ENCODE results near the gene LGALS1. TPM values are rescaled to one million over a fixed set of nuclear protein-coding genes. Genes with fewer than 3 reads are reported as not detected.

The LGALS1 gene
- total RNA-seq, 3 donors from 2014 or later, result 621 to 2,412 (median 641) TPM

DNA sequence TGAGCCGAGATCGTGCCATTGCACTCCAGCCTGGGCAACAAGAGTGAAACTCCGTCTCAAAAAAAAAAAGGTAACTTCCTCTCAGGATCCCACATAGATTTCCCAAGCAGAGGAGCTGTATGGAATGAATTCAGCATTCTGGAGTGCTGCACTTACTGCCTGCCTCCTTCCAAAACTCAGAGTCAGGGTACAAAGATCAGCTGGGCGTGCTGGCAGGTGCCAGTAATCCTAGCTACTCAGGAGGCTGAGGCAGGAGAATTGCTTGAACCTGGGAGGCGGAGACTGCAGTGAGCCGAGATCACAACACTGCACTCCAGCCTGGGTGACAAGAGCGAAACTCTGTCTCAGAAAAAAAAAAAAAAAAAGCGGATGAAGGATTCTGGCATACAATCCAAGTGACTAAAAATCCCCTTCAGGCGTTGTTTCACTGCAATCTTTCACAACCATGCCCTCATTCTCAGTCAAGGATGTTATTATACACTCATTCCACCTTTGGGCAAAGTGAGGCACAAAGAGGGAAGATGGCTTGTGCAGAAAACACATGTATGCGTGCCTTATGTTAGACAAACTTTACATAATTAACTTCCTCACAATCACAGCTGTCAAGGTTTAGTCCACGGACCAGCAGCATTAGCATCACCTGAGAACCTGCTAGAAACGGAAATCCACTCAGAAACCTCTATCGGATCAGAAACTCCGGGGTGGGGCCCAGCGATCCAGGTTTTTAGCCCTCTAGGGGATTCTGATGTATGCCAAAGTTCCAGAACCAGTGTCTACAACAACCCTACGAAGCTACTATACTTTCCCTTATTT, 9.6 kb downstream of the LGALS1 start:
- no peak for TF ChIP-seq CTCF (IDR thresholded peaks at IDR 0.05)
- TF ChIP-seq POLR2A (IDR thresholded peaks at IDR 0.05), result no peak
- no peak for TF ChIP-seq POLR2AphosphoS5 (IDR thresholded peaks at IDR 0.05)
- no peaks in the 10 kb centered on the region for H3K9me3 ChIP-seq
- intact Hi-C loops (cut with DNase I; ENCODE audit: low total_unique reads), result loop anchor here (5.0 kb wide), 1 partner anchor 52 kb away; no protein-coding TSS in a partner anchor
- no peaks in the 10 kb centered on the region for H3K36me3 ChIP-seq
- H3K4me1 ChIP-seq, result peaks cover 0 to 20% of the 10 kb centered on the region in 2 donors
- DNase-seq (ENCODE audit: low spot score in 2 of 2), result no peak
- H3K4me3 ChIP-seq, result no peak overlapping the region
- no peaks in the 10 kb centered on the region for H3K27me3 ChIP-seq
- peak overlapping the region; percentile 91 to 93 for H3K27ac ChIP-seq

DNA sequence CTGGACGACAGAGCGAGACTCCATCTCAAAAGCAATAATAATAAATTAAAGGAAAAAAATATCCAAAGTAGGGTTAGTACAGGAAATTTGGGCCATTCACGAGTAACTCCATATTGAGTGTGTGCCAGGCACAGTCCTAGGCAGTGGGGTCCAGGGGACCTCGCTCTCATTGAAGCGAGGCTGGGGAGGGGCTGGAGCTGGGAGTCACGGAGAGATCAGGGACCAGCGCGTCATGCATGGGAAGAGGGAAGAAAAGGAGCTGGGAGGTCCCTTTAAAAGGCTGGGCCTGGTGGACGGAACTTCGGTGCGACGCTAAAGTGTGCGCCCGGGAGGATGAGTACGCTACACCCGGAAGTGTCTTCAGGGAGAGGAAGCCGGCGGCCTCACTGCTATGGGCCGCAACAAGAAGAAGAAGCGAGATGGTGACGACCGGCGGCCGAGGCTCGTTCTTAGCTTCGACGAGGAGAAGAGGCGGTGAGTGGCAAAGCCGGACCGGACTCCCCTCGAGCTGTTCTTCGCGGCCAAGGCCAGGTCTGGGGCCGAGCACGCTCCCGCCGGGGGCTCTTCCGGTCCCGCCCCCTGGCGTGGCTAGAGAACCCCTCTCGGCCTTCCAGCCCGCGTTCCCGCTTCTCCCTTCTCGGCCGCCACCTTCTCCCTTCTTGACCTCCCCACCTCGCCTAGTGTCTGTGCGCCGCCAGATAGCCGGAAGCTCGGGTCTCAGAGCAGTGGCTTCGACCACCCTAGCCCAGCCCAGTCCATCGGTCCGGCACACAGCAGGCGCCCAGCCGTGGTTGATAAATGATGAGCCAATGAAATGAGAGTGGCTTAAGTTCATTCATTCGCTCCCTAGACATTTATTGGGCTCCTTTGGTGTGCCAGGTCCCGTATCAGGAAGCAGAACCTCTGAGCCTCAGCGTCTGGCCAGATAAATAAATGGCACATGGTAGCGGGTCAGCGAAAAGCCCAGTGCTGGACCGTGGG, 10.9 kb downstream of the LGALS1 start, which contains the start of gene NOL12:
Gene NOL12, plus strand, starts transcription at position 342 of the 981 bp plus-strand sequence. Its CDS starts 50 bp downstream, at position 392.
- no peaks in the 10 kb centered on the region for H3K36me3 ChIP-seq
- no peaks in the 10 kb centered on the region for H3K27me3 ChIP-seq
- DNase-seq (ENCODE audit: low spot score in 2 of 2), result peak; percentile 71 to 83
- intact Hi-C loops (cut with DNase I; ENCODE audit: low total_unique reads), result loop anchor here (5.0 kb wide), 1 partner anchor 51 kb away; no protein-coding TSS in a partner anchor
- peak within 1 kb of the TSS; percentile 91 to 93 for H3K27ac ChIP-seq
- peak within 1 kb of the TSS; percentile 82 to 92 (median 85) for H3K4me3 ChIP-seq
- TF ChIP-seq POLR2AphosphoS5 (IDR thresholded peaks at IDR 0.05) (peak; percentile 76 to 88 (median 86)), CTCF (IDR thresholded peaks at IDR 0.05) (peak in 1 of 3 donors; percentile 24), POLR2A (IDR thresholded peaks at IDR 0.05) (no peak)
- H3K4me1 ChIP-seq, result peaks cover 0 to 20% of the 10 kb centered on the region in 2 donors
- no peaks in the 10 kb centered on the region for H3K9me3 ChIP-seq

- no peak for TF ChIP-seq POLR2A (IDR thresholded peaks at IDR 0.05)
- TF ChIP-seq POLR2AphosphoS5 (IDR thresholded peaks at IDR 0.05), result no peak
- no peak for TF ChIP-seq CTCF (IDR thresholded peaks at IDR 0.05)
- H3K27ac ChIP-seq, result peak overlapping the region; percentile 70 to 75
- intact Hi-C loops (cut with DNase I; ENCODE audit: low total_unique reads), result no loop called here
- no peaks in the 10 kb centered on the region for H3K27me3 ChIP-seq
- H3K36me3 ChIP-seq, result no peaks in the 10 kb centered on the region
- H3K9me3 ChIP-seq, result no peaks in the 10 kb centered on the region
- DNase-seq (ENCODE audit: low spot score in 2 of 2), result no peak
- peaks cover 0 to 18% of the 10 kb centered on the region in 2 donors for H3K4me1 ChIP-seq
- no peak overlapping the region for H3K4me3 ChIP-seq
These were observed 15.0 kb downstream of the LGALS1 start for GRCh38 chr22:37690407-37690806.

GRCh38 chr22:37690901-37691504, 15.6 kb downstream of the LGALS1 start:
- Histone ChIP-seq H3K9me3 (no peaks in the 10 kb centered on the region), H3K4me1 (peaks cover 0 to 12% of the 10 kb centered on the region in 2 donors), H3K27me3 (no peaks in the 10 kb centered on the region), H3K4me3 (no peak overlapping the region), H3K36me3 (no peaks in the 10 kb centered on the region), H3K27ac (peak overlapping the region; percentile 70 to 75)
- TF ChIP-seq POLR2A (IDR thresholded peaks at IDR 0.05) (no peak), POLR2AphosphoS5 (IDR thresholded peaks at IDR 0.05) (no peak), CTCF (IDR thresholded peaks at IDR 0.05) (no peak)
- intact Hi-C loops (cut with DNase I; ENCODE audit: low total_unique reads), result no loop called here
- DNase-seq (ENCODE audit: low spot score in 2 of 2), result peak in 1 of 2 donors; percentile 82

All from breast epithelium (tissue), 4 donors.